Breast epithelium (tissue), 3 donors: ENCODE results near the gene RIMBP2.

ENCODE experiments used
- CTCF ChIP-seq, 3 donors: fragments of 450-650 bp; IDR thresholded peaks; one replicate each; pipeline ENCODE4 v1.5.1; 2016 to 2017; ENCODE audit warnings: antibody characterized with exemption in 3 of 3, mild to moderate bottlenecking in 3 of 3, moderate library complexity in 3 of 3
- POLR2A ChIP-seq: fragments of 450-650 bp; IDR thresholded peaks from one replicate; pipeline ENCODE4 v1.6.1; 2016; ENCODE audit warnings: antibody characterized with exemption, mild to moderate bottlenecking, moderate library complexity
- POLR2AphosphoS5 ChIP-seq, 3 donors: sonication (generic); formaldehyde crosslinking; IDR thresholded peaks; one replicate each; pipeline ENCODE4 v1.6.1; 2017; ENCODE audit warnings: antibody characterized with exemption in 3 of 3

GRCh38 chr12:130761537-130762318, 45.6 kb upstream of the RIMBP2 start:
- TF ChIP-seq CTCF (IDR thresholded peaks at IDR 0.05) (no peak), POLR2A (no peak), POLR2AphosphoS5 (IDR thresholded peaks at IDR 0.05) (no peak)
